ENCODE data around the gene SP7. TPM values are rescaled to one million over a fixed set of nuclear protein-coding genes. Genes with fewer than 3 reads are reported as not detected.
"Not testable (repeated sequence)": the region's sequence is repeated elsewhere in the genome, so short reads cannot be mapped to it uniquely, and the experiment has no call there.

SP7 gene
- total RNA-seq (2014; rRNA removed; shearing (Covaris generic)): not detected in 2 replicates

- DNase-seq (ENCODE audit: low read depth): no peak
Observed at GRCh38 chr12:53336181-53336681, at the start of gene SP7. TSS of gene SP7 (minus strand) at chr12:53336354. CDS start at chr12:53335646, 708 bp downstream.

GRCh38 chr12:53383258-53383657 is 47.1 kb upstream of the SP7 start:
- DNase-seq (ENCODE audit: low read depth): no peak

GRCh38 chr12:53381731-53382630 is 45.8 kb upstream of the SP7 start:
- peak; percentile 42 for DNase-seq (ENCODE audit: low read depth)

- DNase-seq (ENCODE audit: low read depth): peak; percentile 35
Observed at GRCh38 chr12:53380794-53381730, 44.9 kb upstream of the SP7 start.

- DNase-seq (ENCODE audit: low read depth): peak; percentile 96
Observed at GRCh38 chr12:53380104-53380793, 44.1 kb upstream of the SP7 start, which contains the start of gene SP1. TSS of gene SP1 (plus strand) at chr12:53380176. CDS start at chr12:53380292, 116 bp downstream.

GRCh38 chr12:53379389-53380103 is 43.4 kb upstream of the SP7 start:
- peak; percentile 100 for DNase-seq (ENCODE audit: low read depth)

- peak; percentile 7 for DNase-seq (ENCODE audit: low read depth)
Observed at GRCh38 chr12:53378724-53379388, 42.7 kb upstream of the SP7 start.

- DNase-seq (ENCODE audit: low read depth): no peak
Observed at GRCh38 chr12:53378222-53378621, 42.1 kb upstream of the SP7 start.

- no peak for DNase-seq (ENCODE audit: low read depth)
Observed at GRCh38 chr12:53376747-53377146, 40.6 kb upstream of the SP7 start.

- not testable (repeated sequence) for DNase-seq (ENCODE audit: low read depth)
Observed at GRCh38 chr12:53374277-53374676, 38.1 kb upstream of the SP7 start.

GRCh38 chr12:53373554-53374133 is 37.5 kb upstream of the SP7 start:
- not testable (repeated sequence) for DNase-seq (ENCODE audit: low read depth)

- peak; percentile 23 for DNase-seq (ENCODE audit: low read depth)
Observed at GRCh38 chr12:53365245-53365904, 29.2 kb upstream of the SP7 start.

- DNase-seq (ENCODE audit: low read depth): not testable (repeated sequence)
Observed at GRCh38 chr12:53361638-53362037, 25.5 kb upstream of the SP7 start.

- no peak for DNase-seq (ENCODE audit: low read depth)
Observed at GRCh38 chr12:53358836-53359419, 22.8 kb upstream of the SP7 start.

GRCh38 chr12:53355121-53355520 is 19.0 kb upstream of the SP7 start:
- DNase-seq (ENCODE audit: low read depth): no peak

- no peak for DNase-seq (ENCODE audit: low read depth)
Observed at GRCh38 chr12:53353257-53353655, 17.1 kb upstream of the SP7 start.

GRCh38 chr12:53352331-53353256 is 16.4 kb upstream of the SP7 start:
- DNase-seq (ENCODE audit: low read depth): peak; percentile 89

- DNase-seq (ENCODE audit: low read depth): no peak
Observed at GRCh38 chr12:53347905-53348304, 11.8 kb upstream of the SP7 start.
